ENCODE measurements around the gene TSFM.
A peak's percentile ranks its signal among the peaks of the same experiment; 100 is the strongest.

Gene TSFM

DNA sequence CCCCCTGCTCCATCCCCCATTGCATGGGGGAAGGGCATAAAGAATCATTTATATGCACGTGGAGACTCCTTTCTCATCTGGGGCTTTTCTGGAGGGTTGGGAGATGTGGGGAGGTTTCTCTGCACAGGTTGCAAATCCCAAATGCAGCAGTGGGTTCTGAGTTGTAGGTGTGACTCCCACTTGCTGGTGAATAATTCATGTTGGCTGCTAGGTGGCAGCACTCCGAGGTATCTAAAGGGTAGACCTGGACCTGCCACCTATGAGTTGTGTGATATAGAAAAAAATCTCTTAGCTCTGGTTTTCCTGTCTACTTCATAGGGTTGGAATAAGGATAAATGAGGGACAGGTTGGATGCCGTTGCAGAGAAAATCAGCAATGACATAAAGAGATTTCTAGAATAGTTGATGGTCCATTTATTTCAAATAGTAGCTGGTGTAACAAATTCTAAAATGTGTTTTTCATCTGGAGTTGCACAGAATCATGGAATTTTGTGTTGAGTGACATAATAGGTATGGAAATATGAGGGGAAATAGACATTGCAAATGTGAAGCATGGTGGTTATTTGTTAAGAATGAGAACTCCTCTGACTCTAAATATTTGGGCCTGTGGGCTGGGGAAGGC, 23.1 kb upstream of the TSFM start:
- H3K4me3 ChIP-seq (ENCODE audit: low read depth, low read length), result no peak overlapping the region
- TF ChIP-seq, protein P1, sequence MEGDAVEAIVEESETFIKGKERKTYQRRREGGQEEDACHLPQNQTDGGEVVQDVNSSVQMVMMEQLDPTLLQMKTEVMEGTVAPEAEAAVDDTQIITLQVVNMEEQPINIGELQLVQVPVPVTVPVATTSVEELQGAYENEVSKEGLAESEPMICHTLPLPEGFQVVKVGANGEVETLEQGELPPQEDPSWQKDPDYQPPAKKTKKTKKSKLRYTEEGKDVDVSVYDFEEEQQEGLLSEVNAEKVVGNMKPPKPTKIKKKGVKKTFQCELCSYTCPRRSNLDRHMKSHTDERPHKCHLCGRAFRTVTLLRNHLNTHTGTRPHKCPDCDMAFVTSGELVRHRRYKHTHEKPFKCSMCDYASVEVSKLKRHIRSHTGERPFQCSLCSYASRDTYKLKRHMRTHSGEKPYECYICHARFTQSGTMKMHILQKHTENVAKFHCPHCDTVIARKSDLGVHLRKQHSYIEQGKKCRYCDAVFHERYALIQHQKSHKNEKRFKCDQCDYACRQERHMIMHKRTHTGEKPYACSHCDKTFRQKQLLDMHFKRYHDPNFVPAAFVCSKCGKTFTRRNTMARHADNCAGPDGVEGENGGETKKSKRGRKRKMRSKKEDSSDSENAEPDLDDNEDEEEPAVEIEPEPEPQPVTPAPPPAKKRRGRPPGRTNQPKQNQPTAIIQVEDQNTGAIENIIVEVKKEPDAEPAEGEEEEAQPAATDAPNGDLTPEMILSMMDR (IDR thresholded peaks at IDR 0.05; ENCODE audit: low read depth, low read length), result peak; percentile 21; the same call in 1 of the 2 replicates

DNA sequence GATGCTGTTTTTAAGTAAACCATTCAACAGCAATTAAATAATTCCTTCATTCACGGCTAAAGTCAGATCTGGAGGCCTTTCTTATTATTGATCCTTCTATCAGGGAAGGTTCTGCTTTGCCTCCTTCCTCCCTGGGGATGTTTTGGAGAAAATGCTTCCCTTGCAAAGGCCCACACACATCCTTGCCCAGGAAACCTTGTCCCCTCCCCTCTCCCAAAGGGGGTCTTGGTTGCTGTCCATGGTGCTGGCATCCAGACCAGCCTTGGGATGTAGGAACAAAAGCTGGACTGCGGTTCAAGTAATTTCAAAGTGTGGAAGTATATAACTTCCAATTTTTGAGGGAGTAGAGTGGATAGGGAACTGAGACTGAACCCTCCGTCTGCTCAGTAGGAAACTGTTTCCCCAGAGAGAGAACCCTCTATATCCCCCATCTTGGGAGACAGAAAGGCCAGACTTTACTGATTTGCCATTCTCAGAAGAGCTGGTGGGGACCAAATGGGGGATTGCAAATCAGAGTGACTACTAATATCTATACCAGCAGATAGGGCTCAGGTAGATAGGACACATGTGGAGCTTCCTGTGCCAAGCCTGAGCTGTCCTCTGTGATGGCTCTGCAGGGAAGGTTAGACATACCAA, 22.1 kb upstream of the TSFM start:
- TF ChIP-seq, protein P1 (IDR thresholded peaks at IDR 0.05; ENCODE audit: low read depth, low read length), result no peak
- no peak overlapping the region for H3K4me3 ChIP-seq (ENCODE audit: low read depth, low read length)

DNA sequence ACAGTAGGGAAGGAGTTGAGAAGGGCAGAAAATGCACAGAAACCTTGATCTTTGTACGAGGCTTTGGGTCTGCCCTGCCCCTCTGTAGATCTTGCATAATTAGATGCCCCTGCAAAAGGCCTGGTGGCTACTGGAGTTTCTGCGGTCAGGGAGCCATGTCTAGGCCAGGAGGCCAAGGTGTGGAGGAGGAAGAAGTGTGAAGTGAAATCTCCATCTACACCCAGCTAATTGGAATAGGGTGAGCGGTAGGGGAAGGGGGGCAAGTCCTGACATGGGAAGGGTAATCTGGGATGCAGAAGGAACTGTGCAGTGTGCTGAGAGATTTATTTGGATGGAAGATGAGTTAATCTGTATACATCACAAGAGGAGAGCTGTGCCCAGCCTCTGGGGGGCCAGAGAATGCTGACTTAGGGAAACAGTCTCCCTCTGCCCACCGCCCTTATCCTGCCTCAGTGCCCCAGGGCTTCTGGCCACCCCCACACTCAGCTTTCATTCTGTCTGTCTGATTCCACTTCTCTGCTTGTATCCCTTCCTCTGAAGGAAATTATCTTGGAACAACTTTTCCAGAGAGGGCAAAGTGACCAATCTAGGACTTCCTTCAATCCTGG, 21.1 kb upstream of the TSFM start:
- H3K4me3 ChIP-seq (ENCODE audit: low read depth, low read length), result no peak overlapping the region
- TF ChIP-seq, protein P1 (IDR thresholded peaks at IDR 0.05; ENCODE audit: low read depth, low read length), result no peak

DNA sequence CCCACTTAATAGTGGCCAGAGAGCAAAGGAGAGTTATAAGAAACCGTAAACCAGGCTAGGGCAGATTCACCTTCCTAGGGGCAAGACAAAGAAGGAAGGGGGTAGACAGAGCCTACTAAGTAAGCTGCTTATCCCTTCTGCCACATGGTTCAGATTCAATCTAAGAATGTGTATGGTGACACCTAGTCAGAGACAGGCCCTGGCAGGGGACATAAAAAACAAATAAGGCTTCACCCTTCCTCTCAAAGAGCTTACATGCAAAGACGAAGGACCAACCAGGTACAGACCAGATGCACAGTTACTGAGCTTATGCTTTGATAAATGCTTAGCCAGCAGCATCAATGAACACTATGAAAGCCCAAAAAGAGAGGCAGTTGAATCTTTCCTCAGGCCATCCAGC, 20.1 kb upstream of the TSFM start:
- no peak overlapping the region for H3K4me3 ChIP-seq (ENCODE audit: low read depth, low read length)
- TF ChIP-seq, protein P1 (IDR thresholded peaks at IDR 0.05; ENCODE audit: low read depth, low read length), result no peak

DNA sequence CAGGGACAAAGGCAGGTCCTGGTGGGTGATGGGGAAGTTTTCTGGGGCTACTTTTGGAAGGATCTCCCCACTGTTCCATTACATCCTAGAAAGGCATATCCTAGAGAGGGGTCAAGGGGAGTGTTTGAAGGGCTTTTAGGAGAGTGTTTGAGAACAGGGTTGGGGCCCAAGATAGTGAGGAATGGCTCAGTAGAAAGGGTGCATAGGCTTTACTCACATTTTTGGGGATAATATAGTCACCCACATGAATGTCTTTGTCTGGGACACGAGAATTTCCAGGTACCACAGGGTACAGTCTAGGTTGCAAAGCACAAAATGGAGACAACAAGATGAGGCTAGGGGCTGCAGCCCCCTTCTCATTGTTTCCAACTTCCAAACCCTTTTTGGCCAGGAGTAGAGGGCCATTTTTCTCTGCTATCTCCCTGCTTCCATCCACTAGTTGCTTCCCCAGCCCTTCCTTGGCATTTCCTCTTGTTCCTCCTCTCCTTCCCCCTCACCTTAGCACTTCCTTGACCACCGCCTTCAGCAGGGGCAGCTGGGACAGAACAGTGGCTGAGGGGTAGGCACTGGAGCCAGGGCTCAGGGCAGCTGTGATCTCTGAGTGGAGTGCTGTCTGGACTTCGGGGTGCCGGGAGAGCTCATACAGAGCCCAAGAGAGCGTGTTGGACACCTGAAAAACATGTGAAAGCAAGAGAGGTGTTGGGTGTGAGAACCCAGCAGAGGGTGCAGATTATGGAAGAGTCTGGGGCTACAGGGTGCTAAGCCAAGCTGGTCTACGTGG, 18.5 kb upstream of the TSFM start:
- H3K4me3 ChIP-seq (ENCODE audit: low read depth, low read length), result no peak overlapping the region
- TF ChIP-seq, protein P1 (IDR thresholded peaks at IDR 0.05; ENCODE audit: low read depth, low read length), result no peak

DNA sequence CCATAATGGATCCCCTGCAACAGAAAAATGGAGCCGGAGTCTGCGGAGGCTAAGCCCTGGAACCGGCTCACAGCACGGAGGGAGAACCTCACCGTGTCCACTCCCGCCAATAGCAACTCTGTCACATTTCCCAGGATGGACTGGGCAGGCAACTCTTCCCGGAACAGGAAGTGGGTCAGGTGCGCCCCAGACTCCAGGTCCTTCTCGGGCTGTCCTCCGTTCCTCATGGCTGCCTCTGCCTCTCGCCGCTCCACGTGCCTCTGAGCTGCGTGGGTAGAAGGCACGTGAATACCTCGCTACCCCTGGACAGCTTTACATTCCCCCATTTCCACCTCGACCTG, 18.0 kb upstream of the TSFM start:
- no peak overlapping the region; the same call in 1 of the 2 replicates for H3K4me3 ChIP-seq (ENCODE audit: low read depth, low read length)
- TF ChIP-seq, protein P1 (IDR thresholded peaks at IDR 0.05; ENCODE audit: low read depth, low read length), result no peak
